Frontal cortex (tissue), 4 donors: ENCODE data around the gene SH3PXD2A. TPM values are rescaled to one million over a fixed set of nuclear protein-coding genes. Genes with fewer than 3 reads are reported as not detected.
A peak's percentile ranks its signal among the peaks of the same experiment; 100 is the strongest.

Source experiments
- DNase-seq, 2 donors: peaks; one replicate each; pipeline ENCODE4 v3.0.0; 2012; ENCODE audit warnings: low spot score in 2 of 2
- FAIRE-seq: peaks from 2 replicates; lab custom pipeline; 2012; peaks lifted over from hg19 to GRCh38; lab: Jason Lieb, UNC
- total RNA-seq: library from RNA; depleted of rRNA; stranded (reverse); fragments of >200 nt; gene quantifications from one replicate; pipeline ENCODE4 v1.2.3, GENCODE V29; 2014
- donor health status: control.
- donor health status: control.
- donor health status: control.

Gene SH3PXD2A
- total RNA-seq, 1 donor from 2014 or later: 6.1 TPM

DNA sequence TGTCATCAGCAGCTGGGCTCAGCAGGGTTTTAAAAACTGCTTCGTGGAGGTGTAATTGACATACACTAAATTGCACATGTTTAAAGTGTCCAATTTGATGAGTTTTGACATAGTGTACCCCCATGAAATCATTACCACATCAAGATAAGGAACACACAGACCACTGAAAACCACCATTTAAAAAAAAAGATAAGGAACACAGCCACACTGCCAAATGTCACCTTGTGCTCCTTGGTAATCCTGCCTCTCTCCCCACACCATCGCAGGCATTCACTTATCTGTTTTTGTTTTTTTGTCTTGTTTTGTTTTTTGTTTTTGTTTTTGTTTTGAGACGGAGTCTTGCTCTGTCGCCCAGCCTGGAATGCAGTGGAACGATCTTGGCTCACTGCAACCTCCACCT lies 286.9 kb downstream of the SH3PXD2A start:
- DNase-seq (no peak), FAIRE-seq (no peak)

DNA sequence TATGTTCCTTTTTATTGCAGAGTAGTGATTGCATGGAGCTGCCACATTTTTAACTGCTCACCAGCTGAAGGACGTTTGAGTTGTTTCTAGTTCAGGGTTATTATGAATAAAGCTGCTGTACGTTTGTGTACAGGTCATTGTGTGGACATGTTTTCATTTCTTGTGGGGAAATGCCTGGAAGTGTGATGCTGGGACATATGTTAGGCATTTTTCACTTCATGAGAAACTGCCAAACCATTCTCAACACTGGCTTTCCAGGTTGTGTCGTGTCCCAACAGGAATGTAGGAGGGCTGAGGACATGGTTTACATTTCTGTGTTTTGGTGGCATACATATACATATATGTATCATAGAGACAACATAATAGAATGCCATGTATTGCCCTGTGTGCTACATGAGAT lies 288.8 kb downstream of the SH3PXD2A start:
- FAIRE-seq (no peak), DNase-seq (no peak)

DNA sequence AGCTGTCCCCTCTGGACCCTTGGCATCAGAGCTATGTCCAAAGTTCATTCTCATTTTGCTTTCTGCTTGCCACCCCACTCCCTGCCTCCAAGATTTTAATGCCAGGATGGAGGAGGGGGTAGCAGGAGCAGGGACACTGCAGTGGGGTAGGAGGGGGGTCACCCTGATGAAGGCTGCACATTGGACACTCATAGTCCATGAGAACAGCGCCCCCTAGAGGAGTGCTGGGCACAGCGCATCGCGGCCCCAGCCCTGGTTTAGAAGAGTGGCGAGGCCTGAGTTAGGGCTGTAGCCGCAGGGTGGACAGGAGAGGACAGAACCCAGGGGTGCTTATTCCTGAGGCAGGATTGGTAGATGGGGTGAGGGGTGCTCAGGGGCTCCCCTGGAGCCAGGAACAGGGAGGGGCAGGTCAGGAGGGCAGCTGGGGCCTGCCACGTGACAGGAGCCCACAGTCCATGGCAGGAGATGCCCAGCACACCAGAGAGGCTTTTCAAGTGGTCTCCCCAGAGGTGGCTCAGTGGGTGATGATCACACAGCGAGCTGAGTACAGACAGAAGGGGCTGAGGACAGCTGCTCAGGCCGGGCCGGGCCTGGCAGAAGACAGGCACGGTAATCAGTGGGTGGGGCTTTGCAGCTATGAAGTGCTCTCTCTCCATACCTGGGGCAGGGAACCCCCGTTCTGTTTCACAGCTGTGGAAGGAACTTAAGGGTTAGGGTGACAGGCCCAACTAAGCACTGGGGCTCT lies 290.4 kb downstream of the SH3PXD2A start:
- FAIRE-seq (no peak), DNase-seq (no peak)

DNA sequence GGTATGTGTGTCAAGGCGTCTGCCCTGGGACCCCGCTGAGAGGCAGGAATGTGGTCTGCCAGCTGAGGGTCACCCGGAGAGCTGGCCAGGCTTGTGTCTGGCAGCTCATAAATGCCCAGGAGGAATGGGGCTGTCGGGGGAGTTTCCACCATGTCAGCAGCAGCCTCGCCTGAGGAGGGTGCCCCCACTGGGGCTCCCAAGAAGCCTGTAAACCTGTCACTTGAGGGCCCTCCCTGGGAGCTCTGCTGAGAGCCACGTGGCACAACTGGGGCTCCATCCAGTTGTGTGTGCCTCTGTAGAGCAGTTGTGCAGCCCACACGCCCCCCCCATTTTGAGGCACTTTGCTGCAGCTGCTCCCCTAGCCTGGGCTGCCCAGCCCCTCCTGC lies 291.3 kb downstream of the SH3PXD2A start:
- no peak for DNase-seq
- FAIRE-seq: no peak

DNA sequence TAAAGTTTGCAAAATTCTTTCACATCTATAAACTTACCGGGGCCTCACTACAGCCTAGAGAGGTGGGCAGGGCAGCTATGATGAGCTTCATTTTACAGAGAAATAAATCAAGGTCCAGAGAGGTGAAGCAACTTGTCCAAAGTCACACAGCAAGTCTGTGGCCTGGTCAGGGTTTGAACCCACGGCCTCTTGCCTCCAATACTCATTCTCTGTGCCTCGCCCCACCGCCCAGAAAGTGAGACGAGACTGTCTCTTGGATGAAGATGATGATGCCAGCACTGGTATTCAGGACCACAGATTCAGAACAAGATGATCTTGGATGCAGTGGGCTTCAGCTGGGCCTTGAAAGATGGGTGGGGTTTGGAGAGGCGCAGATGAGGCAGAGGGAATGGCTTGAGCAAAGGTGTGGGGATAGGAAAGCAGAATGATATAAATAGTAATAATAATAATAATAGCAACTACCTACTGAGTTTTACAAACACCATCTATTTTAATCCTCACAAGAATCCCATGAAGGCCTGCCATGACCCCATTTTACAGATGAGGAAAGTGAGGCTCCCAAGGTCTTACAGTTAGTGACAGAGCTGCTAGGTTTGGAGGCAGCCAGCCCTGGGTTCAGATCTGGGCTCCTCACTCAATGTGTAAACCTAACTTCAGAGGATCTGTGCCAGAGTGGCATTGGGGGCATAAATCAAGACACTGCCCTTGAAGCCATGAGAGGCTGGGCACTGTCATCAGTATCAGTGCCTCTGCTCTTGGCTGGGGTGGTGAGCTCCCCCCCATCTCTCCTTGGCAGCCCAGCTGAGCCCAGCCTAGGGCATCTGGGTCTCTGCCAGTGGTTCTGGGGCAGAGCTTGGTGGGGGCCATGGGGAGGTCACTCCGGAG lies 291.9 kb downstream of the SH3PXD2A start:
- DNase-seq (no peak), FAIRE-seq (no peak)

DNA sequence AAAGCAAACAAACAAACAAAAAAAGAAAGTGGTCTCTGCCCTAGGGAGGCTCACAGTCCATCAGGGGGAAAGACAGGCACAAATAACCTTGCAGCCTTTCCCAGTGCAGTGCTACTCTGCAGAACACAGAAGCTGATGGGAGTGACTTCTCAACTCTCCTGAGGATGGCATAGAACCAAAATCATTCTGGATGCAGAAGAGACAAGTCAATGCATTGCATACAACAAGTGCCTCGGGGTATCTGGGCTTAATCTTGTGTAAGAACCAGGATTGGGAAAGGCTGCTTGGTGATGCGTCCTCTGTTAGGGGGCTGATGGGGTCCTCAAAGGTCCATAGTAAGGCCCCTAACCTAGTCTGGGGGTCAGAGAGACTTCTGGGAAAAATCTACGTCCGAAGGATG lies 293.0 kb downstream of the SH3PXD2A start:
- FAIRE-seq (no peak), DNase-seq (no peak)

DNA sequence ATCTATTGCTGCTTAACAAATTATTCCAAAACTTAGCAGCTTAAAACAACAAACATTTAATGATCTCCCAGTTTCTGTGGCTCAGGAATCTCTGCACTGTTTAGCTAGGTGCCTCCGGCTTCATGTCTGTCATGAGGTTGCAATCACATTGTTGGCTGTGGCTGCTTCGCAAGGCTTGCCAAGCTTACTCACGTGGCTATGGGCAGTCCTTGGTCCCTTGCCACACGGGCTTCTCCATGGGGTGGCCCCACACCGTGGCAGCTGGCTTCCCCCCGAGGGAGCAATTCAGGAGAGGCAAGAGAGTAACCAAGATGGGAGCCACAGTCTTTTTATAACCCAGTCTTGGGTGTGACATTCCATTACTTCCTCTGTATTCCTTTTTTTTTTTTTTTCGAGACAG lies 294.5 kb downstream of the SH3PXD2A start:
- DNase-seq (no peak), FAIRE-seq (no peak)

DNA sequence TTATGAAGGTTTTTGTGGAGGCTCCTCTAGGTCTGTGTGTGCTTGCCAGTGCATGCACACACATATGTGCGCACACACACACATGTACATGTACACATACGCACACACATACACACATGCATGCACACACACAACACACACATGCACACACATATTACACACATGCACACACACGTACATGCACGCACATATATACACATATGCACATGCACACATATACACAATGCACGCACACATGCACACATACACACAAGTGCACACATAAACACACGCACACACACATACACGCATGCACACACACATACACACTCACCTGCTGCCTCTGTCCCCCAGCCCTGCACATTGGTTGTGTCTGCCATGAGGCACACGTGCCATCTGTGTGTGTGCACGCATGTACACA lies 295.6 kb downstream of the SH3PXD2A start:
- no peak for FAIRE-seq
- DNase-seq: no peak

DNA sequence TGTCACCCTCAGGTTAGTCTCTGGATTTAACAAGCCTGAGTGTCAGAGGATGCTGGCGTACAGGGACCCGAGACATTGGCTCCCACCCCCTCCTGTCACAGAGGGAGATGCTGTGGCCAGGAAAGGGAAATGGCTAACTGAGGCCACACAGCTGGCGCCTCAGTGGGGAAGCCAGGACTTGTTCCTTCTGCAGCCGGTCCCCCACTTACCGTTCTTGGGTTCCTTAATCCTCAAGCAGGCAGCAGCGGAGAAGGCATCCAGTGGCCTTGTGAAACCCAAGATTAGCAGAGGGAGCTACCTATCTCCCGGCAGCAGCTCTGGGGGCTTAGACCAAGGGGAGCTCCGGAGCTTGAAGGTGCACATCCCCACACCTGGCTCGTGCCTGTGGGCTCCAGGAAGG lies 296.5 kb downstream of the SH3PXD2A start:
- DNase-seq: no peak
- no peak for FAIRE-seq

DNA sequence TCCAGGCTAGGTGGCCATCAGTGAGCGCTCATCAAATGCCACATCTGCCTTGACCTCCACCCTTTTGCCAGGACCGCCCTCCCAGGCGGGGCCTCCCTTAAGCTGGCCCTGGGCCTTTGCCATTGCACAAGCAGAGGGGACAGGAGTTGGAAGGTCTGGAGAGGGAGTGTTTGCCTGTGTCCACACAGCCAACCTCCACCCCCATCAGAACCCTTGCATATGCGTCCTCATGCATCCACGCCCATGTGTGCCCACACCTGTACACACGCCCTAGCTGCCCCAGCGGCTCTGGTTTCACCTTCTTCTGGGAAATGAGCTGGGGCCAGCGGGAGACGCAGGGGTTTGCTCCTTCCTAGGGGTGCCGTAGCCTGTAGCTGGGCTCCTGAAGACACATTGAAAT lies 297.9 kb downstream of the SH3PXD2A start:
- FAIRE-seq (no peak), DNase-seq (no peak)

DNA sequence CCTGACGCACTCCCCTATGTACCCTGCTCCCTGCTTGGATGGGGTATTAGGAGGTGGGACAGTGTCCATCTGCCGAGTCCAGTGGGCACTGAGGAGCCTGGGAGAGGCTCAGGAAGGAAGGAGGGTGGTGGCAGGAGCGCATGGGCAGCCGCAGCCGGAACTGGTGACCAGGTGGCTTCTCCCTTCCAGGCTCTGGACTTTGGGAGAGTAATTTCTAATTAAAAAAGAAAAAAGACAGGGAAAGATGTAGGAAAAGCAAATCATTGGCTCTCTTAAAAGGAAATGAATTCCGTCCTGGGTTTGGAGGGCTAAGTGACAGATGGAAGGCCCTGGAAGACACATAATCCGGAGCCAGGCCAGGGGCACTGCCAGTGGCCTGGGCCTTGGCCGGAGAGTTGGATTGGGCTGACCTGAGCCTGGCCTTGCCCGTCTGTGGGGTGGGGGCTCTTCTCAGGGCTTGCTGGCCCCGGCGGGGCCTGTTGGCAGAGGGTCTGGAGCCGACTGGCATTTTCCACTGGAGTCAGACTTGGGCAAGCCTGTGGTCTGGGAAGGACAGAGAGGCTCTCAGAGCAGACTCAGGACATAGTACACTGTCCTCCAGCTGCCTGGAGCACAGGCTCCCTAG lies 298.9 kb downstream of the SH3PXD2A start:
- no peak for FAIRE-seq
- DNase-seq: no peak

DNA sequence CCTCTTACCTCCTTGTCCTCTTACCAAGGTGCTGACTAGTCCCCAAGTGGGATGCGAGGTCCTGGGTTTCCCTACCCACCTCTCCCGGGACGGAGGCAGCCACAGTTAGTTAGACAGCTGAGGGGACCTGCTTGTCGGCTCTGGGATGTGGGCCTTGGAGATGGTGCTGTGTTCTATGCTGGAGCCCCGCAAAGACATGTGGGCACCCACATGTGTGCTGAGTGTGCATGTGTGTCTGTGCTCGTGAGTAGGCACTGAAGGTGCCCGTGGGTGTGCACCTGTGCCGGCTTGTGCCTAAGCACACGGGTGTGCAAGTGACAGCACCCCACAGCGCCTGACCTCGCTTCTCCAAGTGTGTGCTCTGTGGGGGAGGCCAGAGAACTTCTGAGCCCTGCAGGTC lies 299.7 kb downstream of the SH3PXD2A start:
- FAIRE-seq (no peak), DNase-seq (no peak)

DNA sequence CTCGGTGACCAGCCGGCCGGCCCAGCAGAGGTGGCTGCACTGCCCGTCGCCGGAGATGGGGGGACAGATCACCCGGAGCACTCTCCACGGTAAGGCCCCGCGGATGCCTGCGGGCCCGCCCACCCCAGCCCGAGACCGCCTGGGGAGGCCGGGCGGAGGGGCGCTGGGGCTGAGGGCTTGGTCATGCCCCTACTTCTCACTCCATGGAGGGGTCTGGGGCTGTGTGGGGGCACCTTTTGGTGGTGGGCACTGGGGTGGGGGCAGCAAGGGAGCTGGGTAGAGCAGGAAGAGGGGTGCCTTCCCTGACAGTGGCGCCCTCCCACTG lies 300.1 kb downstream of the SH3PXD2A start:
- DNase-seq: no peak
- FAIRE-seq: no peak

DNA sequence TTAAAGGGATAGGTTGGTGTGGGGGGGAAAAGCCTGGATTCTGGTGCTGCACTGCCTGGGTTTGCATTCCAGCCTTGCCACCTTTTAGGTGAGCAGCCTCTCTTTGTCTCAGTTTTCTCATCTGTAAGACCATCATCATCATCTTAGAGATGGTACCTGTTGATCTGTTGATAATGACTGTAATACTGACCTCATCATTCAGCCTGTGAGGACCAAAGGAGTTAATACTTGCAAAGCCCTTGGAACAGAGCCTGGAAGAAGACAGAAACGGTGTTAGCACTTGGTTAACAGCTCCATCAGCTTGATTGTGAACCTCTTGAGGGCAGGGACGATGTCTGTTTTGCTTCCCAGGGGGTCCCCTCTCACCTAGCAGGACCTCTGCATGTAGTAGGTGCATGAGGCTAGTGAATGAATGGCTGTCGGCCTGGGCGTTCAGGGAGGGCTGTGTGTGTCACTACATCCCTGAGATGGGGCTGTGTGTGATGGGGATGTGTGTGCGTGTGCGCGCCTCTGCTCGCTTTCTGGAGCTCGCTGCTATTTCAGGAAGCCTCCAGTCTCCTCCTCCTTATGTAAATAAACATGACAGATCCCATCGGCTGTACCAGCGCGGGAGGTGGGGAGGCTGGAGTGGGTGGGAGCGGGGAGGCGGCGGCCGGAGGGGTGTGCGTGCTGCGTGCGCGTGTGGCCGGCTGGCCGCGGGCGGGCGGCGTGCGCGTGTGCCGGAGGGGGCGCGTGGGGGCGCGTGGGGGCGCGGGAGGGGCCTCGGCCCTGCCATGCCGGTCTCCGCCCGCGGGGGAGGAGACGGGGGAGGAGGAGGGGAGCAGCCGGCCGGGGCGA lies 300.7 kb downstream of the SH3PXD2A start:
- FAIRE-seq: no peak
- peak; percentile 55 to 75 for DNase-seq

DNA sequence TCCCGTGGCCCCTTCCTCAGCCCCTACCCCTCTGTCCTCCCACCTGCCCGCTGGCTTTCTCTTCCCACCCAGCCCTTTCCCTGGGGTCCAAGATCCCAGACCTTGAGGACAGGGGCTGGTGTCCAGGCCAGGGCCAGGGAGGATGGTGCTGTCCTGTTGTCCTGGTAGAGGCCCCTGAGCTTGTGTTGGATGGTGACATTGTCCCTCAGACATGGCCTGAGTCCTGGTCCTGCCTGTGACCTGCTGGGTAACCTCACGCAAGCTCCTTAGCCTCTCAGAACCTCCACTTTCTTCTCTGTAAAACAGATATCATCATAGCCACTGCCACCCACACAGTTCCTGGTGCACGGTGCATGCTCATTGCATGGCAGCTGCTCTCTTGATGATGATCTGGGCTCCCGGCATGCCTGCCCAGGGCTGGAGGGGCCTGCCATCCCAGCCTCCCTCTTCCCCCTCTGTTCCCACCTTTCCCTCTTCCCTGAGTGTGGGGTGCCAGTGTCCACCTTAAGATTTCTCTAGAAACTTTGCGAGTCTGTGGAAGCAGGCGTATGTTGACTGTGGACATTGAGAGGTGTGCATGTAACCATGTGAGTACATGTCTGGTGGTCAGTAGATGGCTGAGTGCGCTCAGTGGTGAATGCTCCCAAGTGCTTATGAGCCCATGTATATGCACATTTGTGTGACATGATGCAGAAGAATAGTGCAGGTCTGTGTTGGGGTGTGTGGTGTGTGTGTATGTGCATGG lies 301.5 kb downstream of the SH3PXD2A start:
- FAIRE-seq (no peak), DNase-seq (no peak)

DNA sequence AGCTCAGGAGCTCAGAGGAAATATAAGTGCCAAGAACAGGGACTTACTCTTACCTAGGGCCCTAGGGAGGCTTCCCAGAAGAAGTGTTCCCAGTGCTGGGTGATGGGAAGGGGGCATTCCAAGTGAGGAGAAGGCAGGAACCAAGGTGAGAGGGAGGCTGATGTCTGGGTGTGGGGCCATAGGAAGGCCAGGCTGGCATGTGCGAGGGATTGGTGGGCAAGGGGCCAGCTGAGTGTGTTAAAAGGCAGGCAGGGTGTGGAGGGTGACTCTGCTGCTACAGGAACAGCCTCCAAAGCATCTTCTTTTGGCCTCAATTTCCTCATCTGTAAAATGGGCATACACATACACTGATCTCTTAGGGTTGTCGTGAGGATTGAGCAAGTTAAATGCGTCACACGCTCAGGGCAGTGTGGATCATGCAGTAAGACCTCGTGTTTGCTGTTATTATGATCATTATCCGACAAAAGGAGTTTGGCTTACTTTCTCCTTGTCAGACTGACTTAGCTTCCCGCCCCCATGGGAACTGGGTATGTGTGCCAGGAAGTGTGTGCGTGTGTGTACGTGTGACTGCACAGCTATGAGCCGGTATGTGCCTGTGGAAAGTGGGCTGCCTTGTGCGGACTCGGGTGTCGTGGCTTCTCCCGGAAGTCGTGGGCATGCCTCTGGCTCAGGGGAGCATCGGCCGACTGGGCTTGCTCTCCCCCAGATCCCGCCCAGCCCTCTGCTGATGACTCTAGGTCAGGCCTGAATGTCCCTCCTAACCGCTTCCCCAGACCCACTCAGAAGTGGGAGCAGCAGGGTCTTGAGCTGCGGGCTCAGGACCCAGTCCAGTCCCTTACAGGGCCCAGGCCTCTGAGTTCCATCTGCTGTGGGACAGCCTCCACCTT lies 302.3 kb downstream of the SH3PXD2A start:
- DNase-seq: no peak
- FAIRE-seq: no peak

DNA sequence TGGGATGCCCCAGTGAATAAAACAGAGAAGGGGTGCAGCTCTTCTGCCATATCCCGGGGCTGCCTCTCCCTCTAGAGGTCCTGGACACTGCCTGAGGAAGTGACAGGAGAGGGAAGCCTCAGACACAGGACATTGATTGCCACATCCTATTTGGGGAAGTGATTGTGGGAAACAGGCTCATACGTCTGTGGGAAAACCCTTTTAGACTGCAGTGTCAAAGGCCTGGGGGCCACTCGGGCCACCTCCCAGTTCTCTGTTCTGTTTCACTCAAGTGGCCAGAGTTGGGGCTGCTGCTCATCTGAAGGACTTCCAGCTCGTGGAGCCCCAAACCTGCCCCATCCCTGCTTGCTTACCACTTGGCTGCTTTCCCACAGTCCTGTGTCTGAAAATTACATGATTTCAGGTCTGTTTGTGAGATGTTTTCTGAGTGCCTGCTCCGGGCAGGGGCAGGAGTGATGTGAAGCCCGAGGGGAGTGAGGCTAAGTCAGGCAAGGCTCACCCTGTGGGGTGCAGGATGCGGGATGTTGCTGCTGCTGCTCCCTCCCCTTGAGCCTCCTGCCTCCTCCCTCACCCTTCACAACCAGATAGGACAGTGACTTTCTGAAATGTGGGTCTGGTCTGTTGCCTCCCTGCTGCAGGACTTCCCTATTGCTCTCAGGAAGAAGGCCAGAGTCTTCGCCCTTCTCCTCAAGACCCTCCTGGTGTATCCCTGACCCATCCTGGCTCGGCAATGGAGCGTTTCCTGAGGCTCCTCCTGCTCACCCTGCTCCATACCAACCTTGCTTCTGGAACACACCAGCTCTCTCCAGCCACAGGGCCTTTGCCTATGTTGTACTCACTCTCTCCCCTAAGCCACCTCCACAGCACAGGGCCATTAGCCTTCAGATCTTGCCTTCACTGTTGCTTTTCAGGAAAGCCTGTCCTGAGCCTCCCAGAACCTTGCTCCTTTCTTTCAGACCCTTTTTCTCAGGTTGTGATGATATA lies 303.5 kb downstream of the SH3PXD2A start:
- FAIRE-seq (no peak), DNase-seq (no peak)
